ENCODE results near the gene C13orf42.
"Not testable (repeated sequence)": the region's sequence is repeated elsewhere in the genome, so short reads cannot be mapped to it uniquely, and the experiment has no call there.

Gene C13orf42

GRCh38 chr13:51097353-51098043 is 13.6 kb downstream of the C13orf42 start:
- peaks cover 12% of the 10 kb centered on the region for H3K27me3 Mint-ChIP-seq
- no peak overlapping the region for H3K4me3 Mint-ChIP-seq
- ATAC-seq (no peak), DNase-seq (no peak)
- H3K4me1 Mint-ChIP-seq: no peaks in the 10 kb centered on the region
- H3K27ac Mint-ChIP-seq: no peak overlapping the region
- no peaks in the 10 kb centered on the region for H3K9me3 Mint-ChIP-seq

GRCh38 chr13:51096131-51096530 is 14.9 kb downstream of the C13orf42 start:
- peak overlapping the region in 1 of 2 donors; percentile 53 for H3K27ac Mint-ChIP-seq
- H3K27me3 Mint-ChIP-seq: peaks cover 10% of the 10 kb centered on the region
- no peak for ATAC-seq
- H3K4me1 Mint-ChIP-seq: no peaks in the 10 kb centered on the region
- no peak for DNase-seq
- H3K4me3 Mint-ChIP-seq: no peak overlapping the region
- H3K9me3 Mint-ChIP-seq: no peaks in the 10 kb centered on the region

DNA sequence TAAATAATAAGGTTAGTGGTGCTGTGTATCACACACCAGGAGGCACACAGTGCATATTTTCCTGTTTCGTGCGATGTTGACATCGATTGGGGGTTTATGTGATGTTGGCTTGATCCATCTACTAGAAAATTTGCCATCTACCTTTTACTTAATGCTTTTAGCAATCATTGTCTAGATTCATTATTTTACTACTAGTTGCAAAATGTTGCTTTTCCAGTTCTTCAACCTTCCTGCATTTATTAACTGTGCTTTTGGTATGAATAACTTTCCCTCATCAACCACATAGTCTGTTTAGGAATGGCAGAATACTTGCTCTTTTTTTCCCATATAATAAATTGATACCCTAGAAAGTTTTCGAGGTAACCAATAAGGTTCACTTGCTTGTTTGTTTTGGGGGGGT is 17.5 kb downstream of the C13orf42 start:
- no peak overlapping the region for H3K4me3 Mint-ChIP-seq

GRCh38 chr13:51091839-51092238 is 19.2 kb downstream of the C13orf42 start:
- H3K27me3 Mint-ChIP-seq: no peaks in the 10 kb centered on the region
- H3K4me1 Mint-ChIP-seq: no peaks in the 10 kb centered on the region
- H3K9me3 Mint-ChIP-seq: no peaks in the 10 kb centered on the region
- H3K4me3 Mint-ChIP-seq: no peak overlapping the region
- ATAC-seq: no peak
- no peak overlapping the region for H3K27ac Mint-ChIP-seq
- no peak for DNase-seq

More for the DNA sequence above, 17.5 kb downstream of the C13orf42 start:
- Mint-ChIP-seq H3K27ac (no peak overlapping the region), H3K9me3 (no peaks in the 10 kb centered on the region), H3K4me1 (no peaks in the 10 kb centered on the region), H3K27me3 (peaks cover 8% of the 10 kb centered on the region)
- no peak for DNase-seq
- ATAC-seq: no peak

DNA sequence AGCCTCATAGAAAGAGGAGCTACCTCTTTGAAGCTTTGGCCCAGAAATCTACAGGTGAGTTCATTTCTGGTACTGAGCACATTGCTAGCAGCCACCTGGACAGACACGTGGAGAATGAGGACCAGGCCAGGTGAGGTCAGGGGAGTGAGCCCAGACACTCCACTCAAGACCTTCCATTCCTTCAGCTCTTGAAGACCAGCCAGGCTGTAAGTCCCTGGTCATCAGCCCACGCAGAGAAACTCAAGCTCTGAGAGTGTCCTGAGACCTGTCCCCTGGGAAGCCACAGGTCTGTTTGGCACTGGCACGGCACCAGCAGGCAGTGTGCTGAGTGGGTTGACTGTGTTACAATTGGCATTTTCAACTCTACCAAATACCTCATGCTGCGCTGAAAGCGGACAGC is 27.4 kb downstream of the C13orf42 start:
- no peak for DNase-seq
- ATAC-seq: no peak
- no peak overlapping the region for H3K27ac Mint-ChIP-seq
- no peak overlapping the region for H3K4me3 Mint-ChIP-seq
- no peaks in the 10 kb centered on the region for H3K4me1 Mint-ChIP-seq
- no peaks in the 10 kb centered on the region for H3K27me3 Mint-ChIP-seq
- H3K9me3 Mint-ChIP-seq: no peaks in the 10 kb centered on the region

- H3K27me3 Mint-ChIP-seq, H3K27ac Mint-ChIP-seq, H3K4me1 Mint-ChIP-seq, H3K4me3 Mint-ChIP-seq, ATAC-seq, DNase-seq, H3K9me3 Mint-ChIP-seq: not testable (repeated sequence)
Measured at GRCh38 chr13:51080478-51081065, 30.5 kb downstream of the C13orf42 start.

- no peak for DNase-seq
- Mint-ChIP-seq H3K9me3 (no peaks in the 10 kb centered on the region), H3K4me3 (no peak overlapping the region), H3K27ac (peak overlapping the region in 1 of 2 donors; percentile 42), H3K4me1 (peaks cover 8% of the 10 kb centered on the region), H3K27me3 (peaks cover 13% of the 10 kb centered on the region)
- no peak for ATAC-seq
Measured at GRCh38 chr13:51071493-51071892, 39.6 kb downstream of the C13orf42 start.

GRCh38 chr13:51070005-51070649 is 40.9 kb downstream of the C13orf42 start:
- Mint-ChIP-seq H3K4me1 (peaks cover 12% of the 10 kb centered on the region), H3K27me3 (peaks cover 13% of the 10 kb centered on the region), H3K27ac (no peak overlapping the region), H3K4me3 (no peak overlapping the region), H3K9me3 (no peaks in the 10 kb centered on the region)
- DNase-seq (peak; percentile 65 to 69), ATAC-seq (peak; percentile 79)

- Mint-ChIP-seq H3K4me3 (no peak overlapping the region), H3K9me3 (no peaks in the 10 kb centered on the region), H3K27me3 (peaks cover 13% of the 10 kb centered on the region), H3K4me1 (peaks cover 12% of the 10 kb centered on the region), H3K27ac (no peak overlapping the region)
- DNase-seq (no peak), ATAC-seq (no peak)
Measured at GRCh38 chr13:51068501-51068900, 42.6 kb downstream of the C13orf42 start.

DNA sequence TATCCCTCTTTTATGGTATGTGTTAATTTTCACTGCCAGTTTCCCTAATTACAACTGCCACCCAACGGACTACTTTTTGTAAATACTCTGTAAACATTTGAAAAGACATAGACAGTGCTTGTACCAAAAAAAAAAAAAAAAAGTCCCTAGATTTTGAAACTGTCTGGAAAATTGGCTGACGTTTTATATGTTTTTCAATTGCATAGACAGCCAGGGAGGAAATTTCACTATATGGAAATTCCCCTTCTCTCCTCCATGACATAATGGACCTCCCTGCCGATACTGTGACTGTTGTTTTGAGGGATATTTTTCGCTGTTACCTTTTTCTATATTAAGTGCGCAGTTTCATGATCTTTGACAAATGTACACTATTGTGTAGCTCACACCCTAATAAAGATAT is 43.4 kb downstream of the C13orf42 start:
- DNase-seq (no peak), ATAC-seq (no peak)
- Mint-ChIP-seq H3K4me3 (no peak overlapping the region), H3K27ac (no peak overlapping the region), H3K9me3 (no peaks in the 10 kb centered on the region), H3K27me3 (peaks cover 13% of the 10 kb centered on the region), H3K4me1 (peaks cover 12% of the 10 kb centered on the region)

- DNase-seq (no peak), ATAC-seq (no peak)
- H3K4me1 Mint-ChIP-seq: peaks cover 12% of the 10 kb centered on the region
- no peak overlapping the region for H3K27ac Mint-ChIP-seq
- peaks cover 13% of the 10 kb centered on the region for H3K27me3 Mint-ChIP-seq
- H3K4me3 Mint-ChIP-seq: no peak overlapping the region
- no peaks in the 10 kb centered on the region for H3K9me3 Mint-ChIP-seq
Measured at GRCh38 chr13:51067210-51067701, 43.8 kb downstream of the C13orf42 start.

- Mint-ChIP-seq H3K27ac (no peak overlapping the region), H3K9me3 (no peaks in the 10 kb centered on the region), H3K27me3 (peaks cover 13% of the 10 kb centered on the region), H3K4me3 (no peak overlapping the region), H3K4me1 (peaks cover 12% of the 10 kb centered on the region)
- no peak for DNase-seq
- peak; percentile 44 for ATAC-seq
Measured at GRCh38 chr13:51066091-51066831, 44.8 kb downstream of the C13orf42 start.

GRCh38 chr13:51065372-51066090 is 45.5 kb downstream of the C13orf42 start:
- Mint-ChIP-seq H3K4me1 (peaks cover 12% of the 10 kb centered on the region), H3K4me3 (no peak overlapping the region), H3K27ac (no peak overlapping the region), H3K27me3 (peaks cover 13% of the 10 kb centered on the region), H3K9me3 (no peaks in the 10 kb centered on the region)
- DNase-seq (no peak), ATAC-seq (no peak)

- ATAC-seq (no peak), DNase-seq (no peak)
- Mint-ChIP-seq H3K4me1 (peaks cover 6% of the 10 kb centered on the region), H3K27ac (no peak overlapping the region), H3K4me3 (no peak overlapping the region), H3K27me3 (peaks cover 13% of the 10 kb centered on the region), H3K9me3 (no peaks in the 10 kb centered on the region)
Measured at GRCh38 chr13:51064753-51065152, 46.3 kb downstream of the C13orf42 start.

DNA sequence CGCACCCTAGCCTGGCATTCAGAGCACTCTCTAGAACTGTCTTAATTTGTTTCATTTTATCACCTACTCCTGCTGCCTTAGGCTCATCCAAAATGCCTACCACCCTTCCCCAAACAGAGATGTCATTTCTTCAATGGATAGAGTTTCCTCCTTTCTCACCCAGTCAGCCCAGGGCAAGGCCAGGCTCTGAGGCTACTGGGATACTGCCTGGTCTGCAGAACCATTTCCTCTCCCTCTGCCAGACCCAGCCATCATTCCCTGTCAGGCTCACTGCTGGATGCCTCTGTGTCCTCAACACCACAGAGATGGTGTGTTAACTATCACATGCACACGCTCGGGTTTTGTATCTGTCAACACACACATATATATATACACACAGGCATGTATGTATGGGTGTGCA is 47.2 kb downstream of the C13orf42 start:
- H3K4me1 Mint-ChIP-seq: peaks cover 6% of the 10 kb centered on the region
- no peak overlapping the region for H3K27ac Mint-ChIP-seq
- peaks cover 13% of the 10 kb centered on the region for H3K27me3 Mint-ChIP-seq
- ATAC-seq: no peak
- no peaks in the 10 kb centered on the region for H3K9me3 Mint-ChIP-seq
- no peak overlapping the region for H3K4me3 Mint-ChIP-seq
- DNase-seq: no peak

All from stimulated activated naive CD8-positive, alpha-beta T cell treated with anti-CD3 and anti-CD28 coated beads, Interleukin-15, amount 100 ng/mL, for 72 hours (primary cell).